Left cardiac atrium (tissue), 4 donors: ENCODE results near the gene AASDHPPT. TPM values are rescaled to one million over a fixed set of nuclear protein-coding genes. Genes with fewer than 3 reads are reported as not detected.

ENCODE experiments used
- ATAC-seq, 2 donors: fragments of 200-7000 bp; cut with Tn5 transposase; one replicate each; pipeline ENCODE4 v1.9.1; 2020; ENCODE audit warnings: mild to moderate bottlenecking in 2 of 2, moderate library complexity in 2 of 2
- DNase-seq: peaks from one replicate; pipeline ENCODE4 v3.0.0-alpha.2; 2020
- intact Hi-C, 2 donors: fragments of 100-400 bp; cut with DNase I; formaldehyde crosslinking; loops; one replicate each; pipeline versions ENCODE4 v1.14.1 to v1.15.1; 2022 to 2023
- total RNA-seq, 2 donors: library from RNA; stranded (reverse); fragmentation: NEBNext Ultra II Directional; extraction: Animal tissue kit (Norgen Biotek cat#: 25700); gene quantifications; one replicate each; pipeline ENCODE4 v1.2.1, GENCODE V29; 2021
- donor health status: DM: no; HTN: yes; CAD: no.
- donor health status: DM: no; HTN: yes; CAD: no; lungs with severe emphysema.
- donor health status: DM: yes; HTN: yes; CAD: no.
- donor health status: Dilated cardiomyopathy.

AASDHPPT gene
- total RNA-seq, 2 donors from 2014 or later = 32.6 to 34.0 TPM

DNA sequence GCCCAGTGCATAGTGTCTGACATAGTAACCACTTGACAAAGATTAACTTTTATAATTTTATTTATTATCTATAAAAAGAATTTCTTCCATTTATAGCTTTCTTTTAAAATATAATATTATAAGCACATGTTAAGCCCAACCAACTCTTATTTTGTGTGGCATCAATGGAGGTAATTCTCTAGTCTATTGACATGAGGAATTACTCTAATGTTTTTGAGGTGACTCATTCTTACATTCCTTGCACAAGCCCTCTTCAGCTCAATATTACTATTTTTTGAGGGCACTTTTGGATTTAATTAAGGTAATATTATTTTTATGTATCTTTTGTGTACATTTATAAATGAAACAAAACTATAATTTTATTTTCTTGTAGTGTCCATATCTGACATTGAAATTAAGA, 59.6 kb downstream of the AASDHPPT start:
- ATAC-seq (no peak), DNase-seq (no peak)
- intact Hi-C loops = no loop called here

DNA sequence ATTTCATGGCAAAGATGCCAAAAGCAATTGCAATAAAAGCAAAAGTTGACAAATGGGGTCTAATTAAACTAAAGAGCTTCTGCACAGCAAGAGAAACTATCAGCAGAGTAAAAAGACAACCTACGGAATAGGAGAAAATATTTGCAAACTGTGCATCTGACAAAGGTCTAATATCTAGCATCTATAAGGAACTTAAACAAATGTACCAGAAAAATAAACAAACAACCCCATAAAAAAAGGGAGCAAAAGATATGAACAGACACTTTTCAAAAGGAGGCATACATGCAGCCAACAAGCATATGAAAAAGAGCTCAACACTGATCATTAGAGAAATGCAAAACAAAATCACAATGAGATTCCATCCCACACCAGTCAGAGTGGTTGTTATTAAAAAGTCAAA, 60.3 kb downstream of the AASDHPPT start:
- no peak for ATAC-seq
- intact Hi-C loops = no loop called here
- DNase-seq = no peak

Other genes with a start within 250 kb of the AASDHPPT start
- gene MSANTD4, start 55.4 kb upstream of the AASDHPPT start, total RNA-seq = 10 to 100 TPM; 16.8 to 19.5 TPM
- 1 to 10 TPM; 8.3 to 8.5 TPM for gene KBTBD3, start 315 bp upstream of the AASDHPPT start, total RNA-seq